Measurements from ENCODE around the gene RNASEH2C. TPM values are rescaled to one million over a fixed set of nuclear protein-coding genes. Genes with fewer than 3 reads are reported as not detected.

Gene RNASEH2C
- total RNA-seq, 1 experiment from 2014 or later, result 57.7 TPM

GRCh38 chr11:65716774-65717405 is 3.7 kb downstream of the RNASEH2C start:
- no CpG with 5 or more reads among the region's 14 CpGs for WGBS (ENCODE audit: extremely low coverage, insufficient read length, low lambda C conversion rate)
- no peak overlapping the region for H4K91ac ChIP-seq (ENCODE audit: insufficient read length, low read depth, low read length)
- H3K18ac ChIP-seq (ENCODE audit: insufficient read length, low read depth, low read length), result no peak overlapping the region
- H3K9ac ChIP-seq (ENCODE audit: extremely low read depth, insufficient read length, low read length), result no peak overlapping the region
- Mint-ChIP-seq H3K27me3 (ENCODE audit: low read depth) (no peaks in the 10 kb centered on the region), H3K9me3 (no peaks in the 10 kb centered on the region), H3K4me1 (peaks cover 10 to 14% of the 10 kb centered on the region in 2 experiments), H3K4me3 (peak overlapping the region in 1 of 2 experiments; percentile 53; a peak in 3 of 5 replicates), H3K36me3 (ENCODE audit: insufficient read depth in 1 of 3, low read depth in 3 of 3) (peaks cover 46 to 73% (median 67%) of the 10 kb centered on the region in 3 experiments), H3K27ac (no peak overlapping the region)
- peaks cover 2% of the 10 kb centered on the region; the same call in 1 of the 2 replicates for H3K4me1 ChIP-seq (ENCODE audit: insufficient read depth, low read length)
- no peak for TF ChIP-seq CTCF (conservative IDR thresholded peaks at IDR 0.05)
- H3K23me2 ChIP-seq (ENCODE audit: insufficient read length, low read depth, low read length, poor library complexity, severe bottlenecking), result peaks cover 9% of the 10 kb centered on the region
- DNase-seq, result no peak
- H3K79me1 ChIP-seq (ENCODE audit: insufficient read depth, low read depth, low read length, poor library complexity, severe bottlenecking), result no peaks in the 10 kb centered on the region
- no peak overlapping the region for H3K4ac ChIP-seq (ENCODE audit: low read depth, low read length)
- H3K23ac ChIP-seq (ENCODE audit: insufficient read length, low read depth, low read length), result no peak overlapping the region
- H3K14ac ChIP-seq (ENCODE audit: insufficient read depth, low read length), result no peak overlapping the region
- H3K4me2 ChIP-seq (ENCODE audit: insufficient read depth, insufficient read length, low read length), result no peak overlapping the region
- H3K27me3 ChIP-seq (ENCODE audit: insufficient read depth, low read length), result no peaks in the 10 kb centered on the region
- no peak overlapping the region for H2BK15ac ChIP-seq (ENCODE audit: low read depth, low read length)
- H3T11ph ChIP-seq (ENCODE audit: low read length), result no peak overlapping the region
- H3K79me2 ChIP-seq (ENCODE audit: insufficient read depth, low read length), result no peaks in the 10 kb centered on the region
- H2AK5ac ChIP-seq (ENCODE audit: insufficient read length, low read length), result no peak overlapping the region
- no peak overlapping the region for H2BK20ac ChIP-seq (ENCODE audit: low read depth, low read length, poor library complexity, severe bottlenecking)
- no peak overlapping the region for H3K27ac ChIP-seq (ENCODE audit: insufficient read length, low read depth, low read length)
- H4K5ac ChIP-seq (ENCODE audit: insufficient read length, low read depth, low read length), result no peak overlapping the region
- H3K56ac ChIP-seq (ENCODE audit: insufficient read length, low read depth, low read length), result no peak overlapping the region
- H2BK12ac ChIP-seq (ENCODE audit: insufficient read length, low read depth, low read length), result no peak overlapping the region
- no peaks in the 10 kb centered on the region for H3K9me3 ChIP-seq (ENCODE audit: control insufficient read depth, low read depth, low read length)
- H4K8ac ChIP-seq (replicated peaks; ENCODE audit: insufficient read length, low read depth, low read length), result no peak overlapping the region
- no peak overlapping the region for H2BK5ac ChIP-seq (ENCODE audit: insufficient read length, low read length)
- H2AFZ ChIP-seq (ENCODE audit: low read length), result no peak overlapping the region
- no peaks in the 10 kb centered on the region for H4K20me1 ChIP-seq (ENCODE audit: control insufficient read depth, insufficient read depth, insufficient read length)
- no peak overlapping the region for H2BK120ac ChIP-seq (ENCODE audit: low read depth, low read length, poor library complexity, severe bottlenecking)
